Activated CD4-positive, alpha-beta T cell treated with anti-CD3 and anti-CD28 coated beads, Interleukin-2, Interleukin-6, amounts not matched to agents 100 ng/mL and 50 ng/mL, durations not matched to agents 16 hours and 8 hours (primary cell): ENCODE results near the gene FHOD3.
A peak's percentile ranks its signal among the peaks of the same experiment; 100 is the strongest.

Experiments
- DNase-seq: peaks from one replicate; pipeline ENCODE4 v3.0.0-alpha.2; 2020

The FHOD3 gene

DNA sequence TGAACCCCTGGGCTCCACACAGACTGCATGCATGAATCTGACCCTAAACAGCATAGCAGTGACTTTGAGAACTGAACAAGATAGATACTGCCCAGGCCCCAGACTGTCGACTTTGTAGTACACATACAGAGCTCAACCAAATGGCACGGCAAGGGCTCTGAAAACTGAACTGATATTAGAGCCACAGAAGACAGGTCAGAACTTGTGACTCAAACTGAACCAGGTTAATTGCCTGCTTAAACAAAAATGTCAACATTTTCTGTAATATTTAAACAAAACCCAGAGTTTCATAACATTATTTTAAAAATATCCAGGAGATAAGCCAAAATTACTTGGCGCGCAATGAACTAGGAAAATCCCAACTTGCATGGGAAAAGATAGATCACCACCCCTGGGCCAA, 271.0 kb downstream of the FHOD3 start:
- no peak for DNase-seq

DNA sequence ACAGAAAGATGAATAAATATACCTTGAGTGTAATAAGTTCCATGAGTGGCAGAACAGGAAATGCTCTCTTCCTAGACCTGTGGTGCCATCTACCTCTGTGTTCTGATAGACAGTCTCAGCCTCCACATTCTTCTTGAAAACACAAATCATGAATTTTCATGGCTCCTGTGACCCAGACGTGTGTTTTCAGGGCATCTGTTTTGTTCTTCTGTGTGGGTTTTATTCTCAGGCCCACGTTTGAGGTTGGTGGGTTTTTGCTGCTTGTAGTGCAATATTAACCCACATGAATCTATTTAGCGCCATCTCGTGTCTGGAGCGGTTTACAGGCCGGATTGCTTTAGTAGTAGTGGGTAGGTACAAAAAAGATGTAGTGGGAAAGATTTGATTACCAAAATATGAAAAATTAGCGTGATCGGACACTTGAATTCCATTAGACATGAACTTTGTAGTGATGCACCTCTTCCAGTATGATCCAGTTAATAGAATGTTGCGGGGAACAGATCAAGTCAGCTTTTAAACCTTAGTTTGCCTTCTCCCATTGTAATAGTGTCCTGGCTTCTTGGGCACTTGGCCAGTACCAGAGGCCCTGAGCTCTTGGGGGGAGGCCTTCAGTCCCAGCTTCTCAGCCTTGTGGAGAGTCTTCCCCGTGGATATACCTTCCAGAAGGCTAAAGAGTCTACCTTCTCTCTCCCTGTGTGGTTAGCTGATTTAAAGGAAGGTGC, 274.8 kb downstream of the FHOD3 start:
- peak; percentile 21 for DNase-seq

DNA sequence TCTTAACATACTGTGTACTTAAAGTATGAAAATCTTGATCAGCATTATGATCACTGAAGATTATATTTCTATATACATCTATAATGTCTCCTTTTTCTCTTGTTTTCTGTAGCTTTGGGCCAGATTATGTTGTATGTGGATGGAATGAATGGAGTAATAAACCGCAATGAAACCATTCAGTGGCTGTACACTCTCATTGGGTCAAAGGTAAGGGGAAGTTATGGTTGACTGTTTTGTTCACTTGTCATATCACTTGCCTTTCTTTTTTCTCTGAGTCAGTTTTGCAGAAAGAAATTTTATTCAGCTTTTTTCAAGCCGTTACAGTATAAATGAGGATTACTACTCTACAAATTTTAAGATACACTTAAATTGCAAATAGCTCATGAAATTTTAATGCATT, 278.8 kb downstream of the FHOD3 start:
- DNase-seq, result no peak

DNA sequence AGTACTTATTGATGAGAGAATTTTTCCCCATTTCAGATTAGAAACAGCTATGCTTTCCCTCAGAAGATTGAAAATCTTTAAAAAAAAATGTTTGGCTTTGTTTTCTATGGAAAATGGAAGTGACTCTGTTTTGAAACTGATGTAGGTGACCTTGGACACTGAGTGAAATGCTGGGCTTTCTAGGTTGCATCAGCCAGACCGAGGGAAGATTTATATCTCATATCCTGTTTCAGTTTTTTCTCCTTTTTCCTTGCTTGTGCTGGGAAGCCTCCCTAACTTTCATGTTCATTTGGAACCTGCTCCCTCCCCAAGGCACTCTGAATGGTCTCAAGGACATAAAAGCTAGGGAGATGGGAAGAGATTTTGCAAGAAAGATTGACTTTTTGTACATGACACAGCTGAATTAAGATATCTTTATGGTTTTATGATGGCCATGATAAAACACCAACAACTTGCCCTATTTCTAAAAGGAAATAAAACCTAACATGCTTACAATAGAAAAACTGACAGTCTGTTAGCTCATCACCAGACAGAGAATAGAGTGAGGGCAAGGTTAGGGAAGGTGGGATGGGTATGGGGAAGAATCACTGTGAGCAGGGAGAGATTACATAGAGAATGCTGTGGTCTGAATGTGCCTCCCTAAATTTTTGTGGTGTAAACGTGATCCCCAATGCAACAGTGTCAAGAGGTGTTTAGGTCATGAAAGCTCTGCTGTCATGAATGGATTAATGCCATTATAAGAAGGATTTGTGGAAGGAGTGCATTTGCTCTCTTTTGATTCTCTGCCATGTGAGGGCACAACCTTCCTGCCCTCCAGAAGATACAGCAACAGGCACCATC, 281.6 kb downstream of the FHOD3 start:
- DNase-seq, result no peak

DNA sequence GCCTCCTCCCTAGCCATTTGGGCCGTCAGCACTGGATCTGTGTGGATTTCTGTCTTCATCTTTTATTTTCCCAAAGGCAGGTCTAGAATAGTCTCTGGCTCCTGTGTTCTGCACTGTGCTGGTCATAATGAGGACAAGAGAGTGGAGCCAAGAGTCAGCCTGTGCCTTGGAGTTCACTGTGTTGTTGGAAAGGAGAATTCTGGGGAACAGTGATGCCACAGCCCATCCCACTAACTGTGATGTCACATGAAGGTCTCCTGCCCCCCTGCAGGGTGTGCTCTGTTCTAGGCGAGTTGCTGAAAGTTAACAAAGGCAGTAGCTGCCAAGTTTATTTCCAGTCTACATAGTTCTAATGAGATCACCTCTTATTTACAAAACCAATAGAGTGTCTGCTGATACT, 282.8 kb downstream of the FHOD3 start:
- DNase-seq, result no peak

DNA sequence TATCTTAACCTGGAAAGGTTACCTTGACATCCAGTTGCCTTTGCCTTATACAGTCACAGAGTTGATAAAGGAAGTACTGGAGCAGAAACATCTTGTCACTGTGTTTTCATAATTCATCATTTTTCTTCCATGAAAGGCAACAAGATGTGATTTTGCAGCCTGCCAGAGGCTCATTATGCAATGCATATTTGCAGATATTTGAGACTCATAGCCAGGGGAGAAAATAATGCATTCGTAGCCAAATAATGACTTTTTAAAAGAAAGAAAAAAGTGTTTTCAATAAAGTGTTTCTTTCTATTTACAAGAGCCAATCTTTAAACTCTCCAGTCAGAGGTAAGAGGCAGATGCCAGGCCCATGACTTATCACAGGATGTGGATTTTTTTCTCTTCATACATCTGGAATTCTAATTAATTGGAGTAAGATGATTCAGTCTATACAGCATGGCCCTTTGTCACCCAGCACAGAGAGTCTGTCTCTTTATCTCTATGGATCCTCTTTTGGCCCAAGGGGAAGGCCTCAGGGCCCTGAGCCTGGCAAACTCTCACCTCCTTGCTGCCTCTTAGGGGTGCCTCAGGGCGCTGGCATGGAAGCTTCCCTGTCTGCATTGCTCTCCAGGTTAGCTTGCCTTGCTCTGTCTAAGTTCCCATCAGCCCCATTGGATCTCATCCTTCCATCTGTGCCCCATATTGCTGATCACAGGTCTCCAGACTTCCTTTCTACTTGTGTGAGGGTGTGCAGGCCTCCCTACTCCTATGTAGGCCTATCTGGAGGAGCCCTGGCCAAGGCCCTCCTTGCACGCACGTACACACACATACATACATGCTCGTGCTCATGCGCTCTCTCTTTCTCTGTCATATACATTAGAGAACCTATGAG, 283.6 kb downstream of the FHOD3 start:
- DNase-seq, result no peak

DNA sequence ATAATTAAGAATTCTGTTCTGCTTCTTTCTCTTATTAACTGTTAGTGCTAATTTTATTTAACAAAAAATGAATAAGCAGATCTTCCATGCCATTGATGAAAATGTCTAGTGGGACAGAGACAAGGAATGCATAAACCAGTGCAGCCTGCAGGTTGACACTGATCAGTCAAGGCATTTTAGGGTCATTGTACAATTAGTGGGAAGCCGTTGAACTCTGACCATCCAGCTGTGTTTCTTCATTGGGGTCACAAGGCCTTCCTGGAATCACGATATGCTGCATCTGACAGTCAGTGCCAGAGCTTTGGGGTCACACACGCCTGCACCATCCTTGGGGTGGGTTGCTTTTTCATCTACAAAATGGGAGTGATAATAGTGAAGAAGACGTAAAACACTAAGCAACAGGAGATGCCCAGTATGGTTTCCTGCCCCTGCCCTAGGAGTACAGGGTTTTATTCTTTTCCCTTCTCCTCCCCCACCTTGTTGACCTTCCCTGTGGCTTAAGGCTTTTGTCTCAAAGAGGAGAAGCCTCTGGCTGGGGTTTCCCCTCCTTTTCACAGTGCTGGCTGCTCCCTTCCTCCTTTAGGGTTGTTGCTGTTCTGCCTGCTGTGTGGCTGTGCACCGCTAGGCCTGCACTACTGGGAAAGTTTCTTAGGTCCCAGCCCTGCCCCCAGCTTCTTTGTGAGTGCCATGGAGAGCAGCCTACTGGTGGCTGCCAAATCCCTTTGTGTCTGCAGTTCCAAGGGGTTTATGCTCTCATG, 285.7 kb downstream of the FHOD3 start:
- no peak for DNase-seq

DNA sequence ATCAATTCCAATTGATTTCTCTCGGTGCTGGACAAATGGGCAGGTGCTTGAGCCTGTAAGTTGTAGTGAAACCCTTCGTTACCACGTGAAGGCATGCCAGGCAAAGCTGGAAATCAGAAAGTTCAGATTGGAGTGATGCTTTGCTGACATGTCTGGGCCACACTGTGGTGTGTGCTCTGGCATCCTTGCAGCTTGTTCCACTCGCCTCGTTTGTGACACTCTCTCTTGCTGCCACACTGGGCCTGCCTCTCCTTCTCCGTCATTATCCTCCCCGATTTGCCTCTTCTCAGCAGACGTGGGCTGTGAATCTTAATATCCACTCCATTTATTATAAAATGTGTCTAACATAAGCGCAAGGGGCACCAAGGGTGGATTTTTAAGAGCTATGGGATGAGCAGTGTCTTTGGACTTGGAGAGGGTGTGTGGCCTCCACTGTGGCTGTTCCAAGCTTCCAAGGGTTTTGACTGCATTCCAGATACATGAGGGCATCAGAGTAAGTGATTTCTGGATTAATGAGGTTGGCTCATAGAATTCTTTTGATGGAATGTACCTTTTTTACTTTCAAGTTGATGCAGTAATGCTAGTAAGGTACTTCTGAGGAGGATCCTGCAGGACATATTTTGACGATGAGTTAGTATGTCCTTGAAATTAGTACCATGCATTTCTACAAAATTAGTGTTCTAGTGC, 292.5 kb downstream of the FHOD3 start:
- no peak for DNase-seq

DNA sequence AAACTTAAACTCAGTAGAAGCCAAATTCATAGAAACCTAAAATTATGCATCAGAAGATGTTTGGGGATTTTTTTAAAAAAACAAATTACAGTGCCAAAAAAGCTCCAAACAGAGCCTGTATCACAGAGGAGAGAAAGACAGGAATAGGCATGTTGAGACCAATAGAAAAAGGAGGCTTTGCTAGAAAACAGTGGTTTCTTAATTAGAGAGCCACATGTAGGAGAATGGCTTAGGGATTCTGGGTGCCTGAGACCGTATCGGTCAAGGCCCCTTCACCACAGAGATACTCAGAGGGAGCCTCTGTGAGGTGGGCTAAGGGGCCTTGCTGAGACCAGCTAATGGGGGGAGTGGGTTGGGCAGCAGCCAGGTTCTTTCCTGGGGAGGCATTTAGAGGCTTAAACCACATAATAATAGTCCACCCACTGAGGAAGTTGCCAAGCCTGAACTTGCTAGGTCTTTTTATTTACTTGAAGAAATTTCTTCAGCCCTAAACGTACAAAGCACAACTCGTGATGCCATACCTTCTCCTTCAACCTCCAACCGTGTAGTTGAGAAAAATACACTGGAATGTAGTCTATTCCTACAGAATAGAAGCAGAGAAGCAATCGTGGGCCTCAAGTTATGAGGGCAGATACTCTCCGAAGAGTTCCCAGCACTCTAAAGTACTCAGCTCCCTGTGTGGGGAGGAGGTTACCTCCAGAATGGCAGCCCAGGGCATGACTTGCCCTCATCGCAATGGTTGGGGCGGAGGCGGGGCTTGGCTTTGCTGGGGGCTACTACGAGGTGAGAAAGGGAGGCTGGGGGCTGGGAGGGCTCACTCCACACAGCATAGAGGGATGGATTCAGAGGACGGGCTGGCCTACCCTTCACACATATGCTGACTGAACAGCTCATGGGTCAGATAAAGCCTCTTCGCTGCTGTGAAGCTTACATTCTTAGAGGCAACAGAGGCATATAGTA, 293.4 kb downstream of the FHOD3 start:
- DNase-seq, result no peak

DNA sequence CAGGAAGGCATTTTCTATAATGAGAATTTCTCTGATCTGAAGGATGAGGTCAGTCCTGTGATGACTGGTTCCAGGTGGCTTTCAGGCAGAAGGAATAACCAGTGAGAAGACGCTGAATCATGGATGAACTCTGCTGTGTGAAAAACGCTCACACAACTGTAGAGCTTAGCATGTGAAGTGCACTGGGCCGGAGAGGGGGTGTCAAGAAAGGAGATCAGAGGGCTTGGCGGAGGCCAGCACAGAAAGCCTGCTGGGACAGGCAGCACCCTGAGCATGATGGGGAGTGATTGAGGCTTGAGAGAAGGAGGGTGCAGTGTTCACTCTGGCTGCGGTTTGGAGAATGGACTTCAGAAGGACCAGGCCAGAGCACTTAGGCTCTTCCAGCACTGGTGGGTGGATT, 294.8 kb downstream of the FHOD3 start:
- DNase-seq, result no peak

DNA sequence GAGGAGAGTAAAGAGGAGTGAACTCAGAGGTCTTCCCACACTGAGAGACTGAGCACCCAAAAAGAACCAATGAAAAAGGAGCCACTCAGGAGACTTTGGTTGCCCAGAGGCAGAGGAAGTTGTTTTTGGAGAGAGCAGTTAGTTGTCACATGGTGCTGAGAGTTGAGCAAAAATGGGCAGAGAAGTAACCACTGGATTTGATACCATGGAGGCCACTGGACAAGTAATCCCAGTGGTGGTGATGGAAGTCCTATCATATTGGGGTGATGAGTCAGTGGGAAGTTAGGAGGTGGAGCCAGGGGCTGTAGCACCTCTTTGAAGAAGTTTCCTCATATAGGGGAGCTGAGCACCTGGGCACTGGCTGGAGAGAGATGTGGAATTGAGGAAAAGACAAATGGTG, 295.5 kb downstream of the FHOD3 start:
- DNase-seq, result no peak

DNA sequence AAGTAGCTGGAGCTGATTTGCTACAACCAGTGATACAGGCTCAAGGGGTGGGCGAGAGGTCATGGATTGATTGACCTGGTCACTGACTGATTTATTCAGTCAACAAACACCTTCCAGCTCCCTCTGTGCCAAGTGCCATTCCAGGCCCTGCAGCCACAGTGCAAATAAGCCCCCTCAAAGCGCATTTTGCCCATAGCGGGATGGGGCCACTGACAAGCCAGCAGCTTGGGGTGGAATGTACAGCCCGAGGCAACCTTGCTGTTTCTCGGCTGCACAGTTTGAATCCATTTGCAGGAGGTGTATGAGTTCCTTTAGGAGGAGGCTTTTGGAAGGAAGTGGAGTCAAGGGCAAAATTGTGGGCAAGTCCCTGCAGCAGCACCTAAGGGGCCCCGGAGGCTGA, 296.1 kb downstream of the FHOD3 start:
- no peak for DNase-seq

DNA sequence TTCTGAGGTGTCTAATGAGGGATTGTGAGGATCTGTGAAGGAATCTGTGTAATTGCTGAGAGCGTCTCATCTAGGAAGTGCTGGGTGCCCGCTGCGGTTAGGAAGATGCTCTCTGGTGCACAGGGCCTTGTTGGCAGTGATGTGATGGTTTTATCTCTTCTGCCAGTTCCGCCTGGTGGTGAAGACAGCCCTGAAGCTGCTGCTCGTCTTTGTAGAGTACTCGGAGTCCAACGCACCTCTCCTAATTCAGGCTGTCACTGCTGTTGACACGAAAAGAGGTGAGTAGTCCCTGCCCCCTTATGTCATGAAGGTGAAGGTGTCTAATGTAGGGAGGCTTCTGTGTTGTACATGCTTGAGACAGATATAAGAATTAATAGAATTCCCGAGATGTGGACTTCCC, 297.1 kb downstream of the FHOD3 start:
- no peak for DNase-seq

DNA sequence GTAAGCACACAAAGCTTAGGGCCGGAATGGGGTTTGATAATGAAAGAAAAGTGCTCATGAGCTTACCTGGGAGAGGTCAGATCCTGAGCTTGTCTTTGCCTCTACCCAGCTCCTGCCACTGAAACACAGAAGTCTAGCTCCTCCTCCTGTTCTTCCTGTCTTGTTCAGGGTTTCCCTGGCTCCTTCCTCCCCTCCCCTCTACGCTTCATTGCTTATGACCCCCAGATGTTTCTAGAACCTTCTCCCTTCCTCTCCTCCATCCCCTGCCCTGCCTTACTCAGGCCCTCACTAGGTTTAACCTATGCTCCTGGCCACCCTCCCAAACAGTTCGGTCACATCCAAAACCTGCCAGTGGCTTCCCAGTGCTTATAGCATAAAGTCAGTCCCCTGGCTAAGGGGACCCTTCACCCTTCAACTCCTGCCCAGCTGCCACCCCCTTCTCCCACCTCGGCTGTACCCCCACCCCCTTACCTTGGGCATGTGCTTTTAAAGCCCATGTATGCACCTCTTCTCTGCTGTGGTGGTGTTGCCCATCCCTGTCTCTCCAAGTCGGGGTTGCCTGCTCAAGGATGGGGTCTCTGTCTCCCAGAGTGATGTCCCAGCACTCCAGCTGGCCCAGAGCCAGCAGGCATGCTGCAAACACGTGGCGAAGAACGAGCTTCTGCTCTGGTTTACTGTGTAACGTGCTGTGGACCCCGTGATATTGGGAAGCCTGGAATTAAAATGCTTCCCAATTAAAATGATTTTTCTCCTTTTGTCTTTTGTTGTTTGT, 297.7 kb downstream of the FHOD3 start:
- DNase-seq, result no peak

DNA sequence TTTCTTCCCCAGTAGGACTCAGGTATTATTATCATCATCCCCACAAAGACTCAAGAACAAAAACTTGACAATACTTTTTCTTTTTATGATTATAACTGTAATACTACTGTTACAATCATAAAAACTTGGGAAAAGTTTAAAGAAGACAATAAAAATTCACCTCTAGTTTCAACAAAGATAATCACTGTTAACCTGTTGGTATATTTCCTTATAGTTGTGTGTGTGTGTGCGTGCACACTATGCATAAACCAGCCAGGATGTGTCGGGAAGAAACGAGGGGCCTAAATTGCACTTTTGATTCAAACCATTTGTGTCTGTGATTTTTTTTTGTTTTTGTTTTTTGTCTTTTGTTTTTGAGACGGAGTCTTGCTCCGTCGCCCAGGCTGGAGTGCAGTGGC, 298.3 kb downstream of the FHOD3 start:
- DNase-seq, result no peak

DNA sequence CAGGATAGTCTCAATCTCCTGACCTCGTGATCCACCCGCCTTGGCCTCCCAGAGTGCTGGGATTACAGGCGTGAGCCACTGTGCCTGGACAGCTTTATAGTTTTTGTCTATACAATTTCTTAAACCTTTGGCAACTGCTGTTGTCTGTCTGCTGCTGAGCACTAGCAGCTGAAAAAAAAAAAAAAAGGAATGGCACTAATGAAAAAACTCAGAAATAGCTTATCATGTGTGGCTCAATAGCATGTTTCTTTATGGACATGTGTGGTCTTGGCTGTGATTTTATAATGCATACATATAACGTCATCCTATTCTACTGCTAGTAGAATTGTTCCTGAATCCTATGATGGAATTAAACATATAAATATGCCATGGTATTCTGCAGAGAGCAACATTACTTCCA, 300.1 kb downstream of the FHOD3 start:
- no peak for DNase-seq

DNA sequence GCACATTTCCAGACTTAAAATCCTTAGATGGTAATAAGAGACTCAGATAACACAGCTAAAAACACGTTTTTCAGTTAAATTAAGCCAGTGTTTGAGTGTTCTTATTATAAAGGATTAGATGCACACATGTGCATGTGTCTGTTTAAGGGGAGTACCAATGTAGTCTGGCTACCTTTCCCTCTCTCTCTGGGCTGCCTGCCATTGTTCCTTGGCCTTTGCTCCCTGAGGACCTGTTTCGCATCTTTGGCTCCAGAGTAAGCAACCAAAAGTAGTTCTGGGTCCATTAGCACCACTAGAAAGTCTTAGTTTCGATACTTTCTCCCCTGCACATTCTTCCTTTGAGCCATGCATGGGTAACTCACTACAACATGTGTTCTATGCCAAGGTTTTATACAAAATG, 303.0 kb downstream of the FHOD3 start:
- DNase-seq, result no peak

DNA sequence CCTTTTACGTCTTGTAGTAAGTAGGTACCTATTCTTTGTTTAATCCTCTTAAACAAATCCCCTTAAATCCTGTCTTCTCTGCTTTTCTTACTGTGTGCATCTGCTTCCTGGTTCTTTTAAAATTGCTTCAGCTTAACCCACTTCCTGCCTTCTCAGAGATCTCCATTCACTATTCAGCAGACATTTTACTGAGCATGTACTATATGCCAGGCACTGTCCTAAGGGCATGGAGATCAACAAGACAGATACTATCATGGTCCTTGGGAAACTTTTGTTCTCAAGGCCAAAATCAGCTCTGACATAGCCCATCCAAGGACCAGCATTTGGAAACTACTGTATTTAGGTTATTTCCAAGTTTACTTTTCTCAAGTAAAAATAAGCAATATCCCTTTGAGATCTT, 303.8 kb downstream of the FHOD3 start:
- DNase-seq, result no peak

DNA sequence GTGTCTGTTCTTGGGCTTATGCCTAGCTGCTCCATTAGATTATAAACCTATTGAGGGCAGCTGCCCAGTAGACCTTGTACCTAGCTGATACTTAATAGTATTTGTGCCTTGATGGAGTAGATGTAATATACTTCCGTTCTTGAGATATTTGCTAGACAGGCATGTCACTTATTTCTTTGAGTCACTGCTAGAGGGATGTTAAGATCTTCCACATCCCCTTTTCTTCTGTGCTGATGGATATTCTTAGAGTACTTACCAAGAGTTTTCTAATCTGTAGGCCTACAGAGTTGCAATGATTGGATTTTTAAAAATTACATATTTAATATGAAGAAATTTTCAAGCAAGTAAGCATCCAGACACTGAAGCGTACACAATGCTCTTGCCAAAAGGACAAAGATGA, 304.6 kb downstream of the FHOD3 start:
- no peak for DNase-seq

DNA sequence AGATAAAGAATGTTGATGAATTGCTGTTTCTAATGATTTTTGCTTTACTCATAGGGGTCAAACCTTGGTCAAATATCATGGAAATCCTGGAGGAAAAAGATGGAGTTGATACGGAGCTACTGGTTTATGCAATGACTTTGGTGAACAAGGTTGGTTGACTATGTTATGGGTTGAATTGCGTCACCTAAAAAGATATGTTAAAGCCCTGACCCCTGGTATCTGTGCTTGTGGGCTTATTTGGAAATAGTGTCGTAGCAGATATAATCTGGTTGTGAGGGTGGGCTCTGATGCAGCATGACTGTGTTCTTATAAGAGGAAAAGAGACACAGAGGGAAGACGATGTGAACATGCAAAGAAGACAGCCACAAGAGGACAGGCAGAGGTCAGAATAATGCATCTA, 305.1 kb downstream of the FHOD3 start:
- no peak for DNase-seq
